Measurements from ENCODE around the gene MOV10.

- TF ChIP-seq ZNF543 (CRISPR knock-in tag; IDR thresholded peaks at IDR 0.05) = no peak
- TF ChIP-seq CTCF (CRISPR knock-in tag; IDR thresholded peaks at IDR 0.05) = no peak
- no peak for TF ChIP-seq ZNF256 (CRISPR knock-in tag; conservative IDR thresholded peaks at IDR 0.05)
- TF ChIP-seq NFYB (CRISPR knock-in tag; IDR thresholded peaks at IDR 0.05) = no peak
- no peak for TF ChIP-seq SMC3 (IDR thresholded peaks at IDR 0.05; ENCODE audit: low read length)
- no peak for TF ChIP-seq JUN (CRISPR knock-in tag; IDR thresholded peaks at IDR 0.05)
- TF ChIP-seq ZBTB2 (CRISPR knock-in tag; IDR thresholded peaks at IDR 0.05; ENCODE audit: low read depth) = no peak
These were observed 61.3 kb downstream of the MOV10 start for GRCh38 chr1:112735752-112736151.
